Peyer's patch (tissue), 4 donors: Measurements from ENCODE around the gene BANP. TPM values are rescaled to one million over a fixed set of nuclear protein-coding genes. Genes with fewer than 3 reads are reported as not detected.

Experiments used
- DNase-seq, 3 donors: peaks; one replicate each; pipeline ENCODE4 v3.0.0-alpha.2; 2017 to 2019
- H3K27ac ChIP-seq, 4 donors: fragments of 200-600 bp; sonication (generic); one replicate each; pipeline ENCODE4 v1.5.1; 2016 to 2019
- H3K27me3 ChIP-seq, 2 donors: fragments of 200-600 bp; sonication (generic); one replicate each; pipeline ENCODE4 v1.5.1; 2019
- H3K36me3 ChIP-seq, 3 donors: fragments of 200-600 bp; sonication (generic); one replicate each; pipeline ENCODE4 v1.5.1; 2016 to 2019
- H3K4me1 ChIP-seq, 4 donors: fragments of 200-600 bp; sonication (generic); one replicate each; pipeline ENCODE4 v1.5.1; 2016 to 2019
- H3K4me3 ChIP-seq, 4 donors: fragments of 200-600 bp; sonication (generic); 1 replicate in 3 of 4; 2 replicates in 1 of 4; pipeline ENCODE4 v1.5.1; 2016 to 2019; ENCODE audit warnings: mild to moderate bottlenecking in 1 of 4
- H3K9me3 ChIP-seq, 4 donors: fragments of 200-600 bp; sonication (generic); one replicate each; pipeline ENCODE4 v1.5.1; 2016 to 2019; ENCODE audit warnings: mild to moderate bottlenecking in 1 of 4
- CTCF ChIP-seq, 6 experiments: fragments of 450-650 bp in 4 of 6; fragments of 200-600 bp in 2 of 6; sonication (generic) in 1 of 6; IDR thresholded peaks; one replicate each; pipeline ENCODE4 v1.5.1; 2017 to 2019; ENCODE audit warnings: antibody characterized with exemption in 6 of 6, mild to moderate bottlenecking in 3 of 6, moderate library complexity in 1 of 6
- POLR2A ChIP-seq, 2 donors: fragments of 450-650 bp; IDR thresholded peaks; one replicate each; pipeline ENCODE4 v1.5.1; 2017; ENCODE audit warnings: antibody characterized with exemption in 2 of 2, mild to moderate bottlenecking in 2 of 2, moderate library complexity in 2 of 2
- total RNA-seq, 4 donors: library from RNA; depleted of rRNA; stranded (reverse); fragments of >200 nt; gene quantifications; one replicate each; pipeline ENCODE4 v1.1.0, GENCODE V29; 2016

The BANP gene
- total RNA-seq, 4 donors from 2014 or later = 27.6 to 113 (median 42.7) TPM

- peaks cover 0 to 44% (median 0%) of the 10 kb centered on the region in 3 donors for H3K36me3 ChIP-seq
- H3K4me1 ChIP-seq = no peaks in the 10 kb centered on the region
- H3K4me3 ChIP-seq = no peak overlapping the region
- TF ChIP-seq POLR2A (IDR thresholded peaks at IDR 0.05) = no peak
- TF ChIP-seq CTCF (IDR thresholded peaks at IDR 0.05) = no peak
- DNase-seq = peak in 1 of 3 donors; percentile 34
- no peaks in the 10 kb centered on the region for H3K27me3 ChIP-seq
- no peak overlapping the region for H3K27ac ChIP-seq
- H3K9me3 ChIP-seq = no peaks in the 10 kb centered on the region
Observed at GRCh38 chr16:88077328-88078108, 126.3 kb downstream of the BANP start.

GRCh38 chr16:88078111-88078775 lies 127.0 kb downstream of the BANP start:
- no peaks in the 10 kb centered on the region for H3K9me3 ChIP-seq
- H3K27me3 ChIP-seq = no peaks in the 10 kb centered on the region
- TF ChIP-seq POLR2A (IDR thresholded peaks at IDR 0.05) (no peak), CTCF (IDR thresholded peaks at IDR 0.05) (no peak)
- H3K36me3 ChIP-seq = peaks cover 0 to 44% (median 0%) of the 10 kb centered on the region in 3 donors
- peak in 1 of 3 donors; percentile 23 for DNase-seq
- no peak overlapping the region for H3K27ac ChIP-seq
- H3K4me1 ChIP-seq = no peaks in the 10 kb centered on the region
- H3K4me3 ChIP-seq = no peak overlapping the region

GRCh38 chr16:88083582-88083981 lies 132.3 kb downstream of the BANP start:
- no peak overlapping the region for H3K4me3 ChIP-seq
- no peak for TF ChIP-seq POLR2A (IDR thresholded peaks at IDR 0.05)
- TF ChIP-seq CTCF (IDR thresholded peaks at IDR 0.05) = no peak
- H3K27ac ChIP-seq = no peak overlapping the region
- H3K9me3 ChIP-seq = no peaks in the 10 kb centered on the region
- H3K36me3 ChIP-seq = peaks cover 0 to 7% (median 0%) of the 10 kb centered on the region in 3 donors
- H3K4me1 ChIP-seq = no peaks in the 10 kb centered on the region
- no peak for DNase-seq
- no peaks in the 10 kb centered on the region for H3K27me3 ChIP-seq

DNA sequence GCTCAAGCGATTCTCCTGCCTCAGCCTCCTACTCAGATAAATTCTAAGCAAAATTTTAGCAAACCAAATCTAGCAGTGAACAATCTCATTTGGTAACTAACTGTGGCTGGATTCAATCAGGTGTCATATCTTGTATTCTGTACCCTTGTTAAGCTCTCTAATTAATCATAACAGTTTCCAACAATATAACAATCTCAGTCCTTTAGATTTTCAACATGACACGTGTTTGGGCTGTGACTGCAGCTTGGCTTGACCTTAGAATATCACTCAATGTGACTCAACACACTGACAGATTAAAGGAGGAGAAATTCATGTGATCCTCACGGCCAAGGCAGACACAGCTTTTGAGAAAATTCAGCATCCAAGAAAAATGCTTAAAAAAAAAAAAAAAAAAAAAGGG lies 133.6 kb downstream of the BANP start:
- no peak overlapping the region for H3K27ac ChIP-seq
- no peaks in the 10 kb centered on the region for H3K27me3 ChIP-seq
- TF ChIP-seq POLR2A (IDR thresholded peaks at IDR 0.05) (no peak), CTCF (IDR thresholded peaks at IDR 0.05) (no peak)
- H3K9me3 ChIP-seq = no peaks in the 10 kb centered on the region
- H3K36me3 ChIP-seq = peaks cover 0 to 6% (median 0%) of the 10 kb centered on the region in 3 donors
- no peaks in the 10 kb centered on the region for H3K4me1 ChIP-seq
- H3K4me3 ChIP-seq = no peak overlapping the region
- DNase-seq = no peak

- no peak overlapping the region for H3K4me3 ChIP-seq
- H3K27me3 ChIP-seq = no peaks in the 10 kb centered on the region
- H3K36me3 ChIP-seq = peaks cover 0 to 6% (median 0%) of the 10 kb centered on the region in 3 donors
- TF ChIP-seq CTCF (IDR thresholded peaks at IDR 0.05) (no peak), POLR2A (IDR thresholded peaks at IDR 0.05) (no peak)
- DNase-seq = no peak
- H3K9me3 ChIP-seq = no peaks in the 10 kb centered on the region
- H3K27ac ChIP-seq = no peak overlapping the region
- H3K4me1 ChIP-seq = no peaks in the 10 kb centered on the region
Observed at GRCh38 chr16:88086571-88087516, 135.6 kb downstream of the BANP start.
